C4-2B (cell line): Measurements from ENCODE around the gene C17orf100.
"Not testable (repeated sequence)": the region's sequence is repeated elsewhere in the genome, so short reads cannot be mapped to it uniquely, and the experiment has no call there.

ENCODE experiments used
- H3K27ac ChIP-seq: fragments of 450-650 bp; 2 replicates; pipeline ENCODE4 v1.5.1; 2017
- ZFX ChIP-seq: fragments of 450-650 bp; IDR thresholded peaks from 2 replicates; pipeline ENCODE4 v1.6.1; 2017
- TF ChIP-seq, protein P1 (sequence below): fragments of 450-650 bp; conservative IDR thresholded peaks from 2 replicates; pipeline ENCODE4 v1.5.1; 2017; ENCODE audit warnings: mild to moderate bottlenecking

Gene C17orf100

DNA sequence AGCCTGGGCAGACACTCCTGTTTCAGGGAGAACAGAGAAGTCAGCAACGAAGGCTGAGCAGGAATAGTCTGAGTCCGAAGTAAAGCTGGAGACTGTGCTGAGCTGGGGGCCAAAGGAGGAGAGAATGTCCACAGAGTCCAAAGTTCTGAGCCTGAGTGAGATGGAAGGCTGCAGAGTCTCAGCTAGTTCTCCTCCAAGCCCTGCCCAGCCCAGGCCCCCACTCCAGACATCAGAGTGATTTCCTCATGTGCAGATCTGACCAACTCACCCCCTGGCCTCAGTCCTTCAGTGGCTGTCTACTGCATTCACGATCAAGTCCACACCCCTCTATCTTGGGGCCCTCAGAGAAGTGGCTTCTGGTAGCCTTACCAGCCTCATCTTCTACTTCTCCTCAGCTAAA is 40.0 kb downstream of the C17orf100 start:
- H3K27ac ChIP-seq = no peak overlapping the region
- TF ChIP-seq, protein P1, sequence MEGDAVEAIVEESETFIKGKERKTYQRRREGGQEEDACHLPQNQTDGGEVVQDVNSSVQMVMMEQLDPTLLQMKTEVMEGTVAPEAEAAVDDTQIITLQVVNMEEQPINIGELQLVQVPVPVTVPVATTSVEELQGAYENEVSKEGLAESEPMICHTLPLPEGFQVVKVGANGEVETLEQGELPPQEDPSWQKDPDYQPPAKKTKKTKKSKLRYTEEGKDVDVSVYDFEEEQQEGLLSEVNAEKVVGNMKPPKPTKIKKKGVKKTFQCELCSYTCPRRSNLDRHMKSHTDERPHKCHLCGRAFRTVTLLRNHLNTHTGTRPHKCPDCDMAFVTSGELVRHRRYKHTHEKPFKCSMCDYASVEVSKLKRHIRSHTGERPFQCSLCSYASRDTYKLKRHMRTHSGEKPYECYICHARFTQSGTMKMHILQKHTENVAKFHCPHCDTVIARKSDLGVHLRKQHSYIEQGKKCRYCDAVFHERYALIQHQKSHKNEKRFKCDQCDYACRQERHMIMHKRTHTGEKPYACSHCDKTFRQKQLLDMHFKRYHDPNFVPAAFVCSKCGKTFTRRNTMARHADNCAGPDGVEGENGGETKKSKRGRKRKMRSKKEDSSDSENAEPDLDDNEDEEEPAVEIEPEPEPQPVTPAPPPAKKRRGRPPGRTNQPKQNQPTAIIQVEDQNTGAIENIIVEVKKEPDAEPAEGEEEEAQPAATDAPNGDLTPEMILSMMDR = no peak
- no peak for TF ChIP-seq ZFX

DNA sequence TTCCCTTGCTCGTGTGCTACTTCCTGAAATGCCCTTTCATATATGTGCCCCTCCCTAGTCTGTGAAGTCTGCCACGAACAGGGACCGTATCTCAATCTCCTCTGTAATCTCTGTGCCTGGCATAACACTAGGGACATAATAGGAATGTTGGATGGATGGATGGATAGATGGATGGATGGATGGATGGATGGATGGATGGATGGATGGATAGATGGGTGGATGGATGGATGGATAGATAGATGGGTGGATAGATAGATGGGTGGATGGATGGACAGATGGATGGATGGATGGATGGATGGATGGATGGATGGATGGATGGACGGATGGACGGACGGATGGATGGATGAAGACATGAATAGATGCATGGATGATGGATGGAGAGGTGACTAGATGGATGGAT is 40.4 kb downstream of the C17orf100 start:
- H3K27ac ChIP-seq = not testable (repeated sequence)

DNA sequence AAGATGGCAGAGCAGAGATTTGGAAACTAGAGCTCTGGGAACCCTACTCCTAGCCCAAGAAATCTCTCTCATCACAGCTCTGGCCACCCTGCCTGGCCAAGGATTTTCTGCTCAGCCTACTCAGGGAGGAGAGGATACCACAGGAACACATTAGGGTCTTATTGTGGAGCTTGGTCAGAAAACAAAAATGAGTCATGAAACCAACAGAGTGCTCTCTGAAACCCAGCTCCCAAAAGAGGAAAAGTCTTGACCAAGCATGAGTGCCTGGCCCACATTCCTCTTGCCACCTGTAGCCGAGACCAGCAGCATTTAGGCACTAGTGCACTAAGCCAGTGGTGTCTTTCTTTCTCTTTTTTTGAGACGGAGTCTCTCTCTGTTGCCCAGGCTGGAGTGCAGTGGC is 43.5 kb downstream of the C17orf100 start:
- TF ChIP-seq, protein P1 = no peak
- TF ChIP-seq ZFX = no peak

DNA sequence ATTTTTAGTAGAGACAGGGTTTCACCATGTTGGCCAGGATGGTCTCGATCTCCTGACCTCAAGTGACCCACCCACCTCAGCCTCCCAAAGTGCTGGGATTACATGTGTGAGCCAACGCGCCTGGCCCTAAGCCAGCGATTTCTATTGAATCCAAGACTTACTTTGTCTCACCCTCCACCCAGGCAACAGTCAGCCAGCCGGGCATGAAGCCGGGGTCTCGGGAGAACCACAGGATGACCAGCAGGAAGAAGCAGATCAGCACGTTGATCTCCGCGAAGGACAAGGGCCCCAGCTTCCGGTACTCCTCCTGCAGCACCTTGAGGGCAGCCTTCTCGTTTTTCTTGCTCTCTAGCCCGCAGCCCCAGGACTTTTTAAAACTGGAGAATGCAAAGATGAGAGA is 44.0 kb downstream of the C17orf100 start:
- TF ChIP-seq ZFX = no peak
- TF ChIP-seq, protein P1 = no peak
- H3K27ac ChIP-seq = no peak overlapping the region

More for the DNA sequence above, 43.5 kb downstream of the C17orf100 start:
- no peak overlapping the region for H3K27ac ChIP-seq

DNA sequence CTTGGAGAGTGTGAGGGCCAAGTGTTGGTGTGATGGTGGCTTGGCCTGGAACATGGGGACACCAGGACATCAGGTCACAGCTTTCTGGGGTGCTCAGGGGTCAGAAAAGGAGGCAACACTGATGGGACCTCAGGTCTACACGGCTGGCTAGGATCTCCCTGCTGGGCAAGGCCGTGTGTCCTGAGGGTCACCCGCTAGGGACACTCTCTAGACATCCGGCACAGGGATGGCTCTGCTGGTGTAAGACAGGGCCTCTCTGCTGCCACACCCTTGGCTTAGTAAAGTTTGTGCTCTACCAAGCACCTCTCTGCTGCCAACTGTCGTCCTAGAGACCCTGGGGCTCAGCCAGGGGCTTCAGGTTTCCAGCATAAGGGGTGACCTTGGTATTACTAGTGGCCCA is 45.3 kb downstream of the C17orf100 start:
- H3K27ac ChIP-seq = no peak overlapping the region
- TF ChIP-seq ZFX = no peak
- TF ChIP-seq, protein P1 = no peak

DNA sequence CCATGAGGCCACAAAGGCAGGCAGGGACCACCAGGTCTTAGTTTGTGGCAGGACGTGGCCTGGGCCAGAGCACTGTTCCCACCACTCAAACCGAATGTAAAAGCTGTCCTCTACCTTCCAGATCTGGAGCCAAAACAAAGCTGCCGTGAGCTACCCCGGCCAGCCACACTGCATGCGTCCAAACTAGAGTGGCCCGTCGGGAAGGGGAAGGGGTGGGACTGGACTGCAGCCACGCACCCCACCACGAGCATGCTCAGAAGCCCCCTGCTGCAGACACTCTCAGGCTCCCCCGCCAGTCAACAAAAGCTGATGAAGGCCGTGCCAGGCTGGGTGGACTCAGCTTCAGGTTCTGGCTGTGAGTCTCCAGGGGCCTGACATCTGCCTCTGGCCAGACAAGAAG is 46.4 kb downstream of the C17orf100 start:
- TF ChIP-seq, protein P1 = no peak
- no peak for TF ChIP-seq ZFX
- H3K27ac ChIP-seq = no peak overlapping the region

DNA sequence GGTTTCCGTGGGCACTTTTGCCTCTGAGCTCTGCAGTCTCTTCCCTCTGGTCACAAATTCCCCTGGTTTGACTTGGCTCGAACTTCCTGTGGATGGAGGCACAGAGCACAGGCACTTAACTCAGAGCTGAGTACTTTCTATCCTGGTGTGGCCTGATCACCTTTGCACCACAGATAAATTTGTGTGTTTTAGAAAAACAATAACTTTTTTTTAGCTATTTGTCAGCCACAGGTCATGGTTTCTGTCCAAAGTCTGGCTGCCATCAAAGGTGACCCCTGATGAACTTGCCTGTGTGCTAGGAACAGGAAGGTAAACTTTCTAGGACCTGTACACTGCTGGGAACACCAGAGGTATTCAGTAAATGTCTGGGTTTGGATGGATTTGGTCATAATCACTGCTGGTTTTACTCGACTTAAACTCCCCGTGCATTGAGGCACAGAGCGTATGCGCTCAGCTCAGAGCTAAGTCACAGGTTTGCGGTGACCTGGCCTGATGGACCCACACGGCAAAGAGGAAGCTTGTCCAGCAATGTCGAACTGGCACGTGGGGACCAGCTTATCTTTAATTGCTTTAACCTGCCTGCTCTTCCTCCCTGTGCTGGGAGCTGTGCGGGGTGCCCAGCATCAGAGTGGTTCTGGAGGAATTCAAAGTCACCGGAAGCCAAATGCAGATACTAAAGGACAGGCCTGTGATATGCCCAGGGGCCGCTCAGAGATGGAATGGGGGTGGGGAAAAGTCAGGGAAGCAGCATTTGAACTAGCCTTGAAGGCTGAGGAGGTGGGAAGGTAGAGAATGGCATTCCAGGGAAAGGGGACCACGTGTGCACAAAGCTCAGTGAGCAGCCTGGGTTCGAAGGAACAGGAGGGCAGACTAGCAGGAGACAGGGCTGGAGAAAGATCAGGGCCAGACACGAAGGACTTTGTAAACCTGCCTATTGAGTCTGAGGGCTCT is 48.7 kb downstream of the C17orf100 start:
- TF ChIP-seq, protein P1 = no peak
- no peak for TF ChIP-seq ZFX
- no peak overlapping the region; the same call in 1 of the 2 replicates for H3K27ac ChIP-seq

DNA sequence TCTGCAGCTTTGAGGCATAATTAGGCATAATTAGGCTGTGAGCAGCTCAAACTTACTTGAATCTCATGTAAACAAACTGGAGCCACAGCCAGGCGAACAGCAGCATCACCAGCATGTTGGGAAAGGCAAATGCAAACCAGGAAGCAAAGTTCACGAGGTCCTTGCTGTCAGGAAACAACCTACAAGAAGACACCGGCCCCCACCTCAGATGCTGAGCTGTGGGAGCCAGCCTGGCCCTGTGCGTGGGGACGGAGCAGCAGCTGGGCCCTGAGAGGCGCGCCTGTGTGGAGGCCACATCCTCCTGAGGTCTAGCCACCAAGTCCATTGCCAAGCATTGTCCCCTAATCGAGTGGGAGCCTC is 49.4 kb downstream of the C17orf100 start:
- no peak for TF ChIP-seq ZFX
- TF ChIP-seq, protein P1 = no peak
- no peak overlapping the region for H3K27ac ChIP-seq
